Naive thymus-derived CD8-positive, alpha-beta T cell (primary cell): ENCODE results near the gene SMCO4. TPM values are rescaled to one million over a fixed set of nuclear protein-coding genes. Genes with fewer than 3 reads are reported as not detected.
A peak's percentile ranks its signal among the peaks of the same experiment; 100 is the strongest.

Experiments
- ATAC-seq, 2 donors: fragments of 150-1000 bp; cut with Tn5 transposase in 1 of 2; sonication (Bioruptor Pico), chemical (Tn5 transposase) in 1 of 2; 1 replicate in 1 of 2; 2 replicates in 1 of 2; pipeline ENCODE4 v1.10.0; 2021; ENCODE audit warnings: mild to moderate bottlenecking in 2 of 2, moderate library complexity in 2 of 2
- POLR2A ChIA-PET: fragments of 350-600 bp; sonication (Branson Sonifier 250); formaldehyde crosslinking; loops from one replicate; lab custom pipeline; 2021; ENCODE audit warnings: antibody characterized with exemption; lab: Charles Lee
- DNase-seq, 10 donors: peaks; one replicate each; pipeline versions ENCODE4 v3.0.0 to v3.0.0-alpha.2; 2020 to 2022
- H3K27ac Mint-ChIP-seq, 10 donors: one replicate each; pipeline ENCODE4 v1.8.0; 2020 to 2022; ENCODE audit warnings: mild to moderate bottlenecking in 10 of 10, mixed read lengths in 10 of 10, moderate library complexity in 4 of 10, inconsistent platforms in 1 of 10
- H3K27me3 Mint-ChIP-seq, 5 donors: one replicate each; pipeline ENCODE4 v1.8.0; 2021 to 2022; ENCODE audit warnings: mixed read lengths in 5 of 5
- H3K36me3 Mint-ChIP-seq, 3 donors: one replicate each; pipeline ENCODE4 v1.8.0; 2020 to 2022; ENCODE audit warnings: mixed read lengths in 3 of 3, mild to moderate bottlenecking in 2 of 3, inconsistent platforms in 1 of 3
- H3K4me1 Mint-ChIP-seq, 4 donors: one replicate each; pipeline ENCODE4 v1.8.0; 2021 to 2022; ENCODE audit warnings: mixed read lengths in 4 of 4
- H3K4me3 Mint-ChIP-seq, 10 donors: one replicate each; pipeline ENCODE4 v1.8.0; 2020 to 2022; ENCODE audit warnings: mild to moderate bottlenecking in 10 of 10, mixed read lengths in 10 of 10, moderate library complexity in 6 of 10, inconsistent platforms in 1 of 10
- H3K9me3 Mint-ChIP-seq, 9 donors: one replicate each; pipeline ENCODE4 v1.8.0; 2020 to 2022; ENCODE audit warnings: mixed read lengths in 9 of 9, mild to moderate bottlenecking in 3 of 9, inconsistent platforms in 1 of 9, moderate library complexity in 1 of 9
- polyA plus RNA-seq, 3 donors: library from polyadenylated mRNA; unstranded; fragments of 300-500 nt; fragmentation: Illumina TruSeq; gene quantifications; one replicate each; pipeline ENCODE4 v1.2.3, GENCODE V29; 2021
- total RNA-seq, 8 experiments: library from RNA in 2 of 8; stranded (reverse) in 2 of 8; gene quantifications; one replicate each; pipeline ENCODE4 v1.2.3 and lab custom pipeline; 2021 to 2026

The SMCO4 gene
- total and polyA plus RNA-seq, 5 experiments from 2014 or later, result 0.99 to 1.8 (median 0.99) TPM; not detected in 2

DNA sequence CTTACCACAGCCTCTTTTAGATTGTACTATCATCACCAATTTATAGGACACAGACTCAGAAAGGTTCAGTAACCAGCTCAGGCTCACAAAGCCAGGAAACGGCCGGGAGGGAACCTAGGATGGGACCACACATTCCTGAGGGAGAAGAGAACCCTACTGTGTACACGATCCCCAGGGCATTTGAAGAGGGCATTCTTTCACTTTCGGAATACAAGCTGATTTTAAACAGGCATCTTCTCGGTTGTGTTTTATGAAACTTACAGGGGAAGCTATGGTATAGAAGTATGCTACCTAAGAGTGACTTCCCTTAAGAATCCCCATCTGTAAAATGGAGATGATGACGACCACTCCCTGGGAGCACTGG lies 19.0 kb downstream of the SMCO4 start:
- no peaks in the 10 kb centered on the region for H3K27me3 Mint-ChIP-seq
- peaks cover 7 to 60% (median 14%) of the 10 kb centered on the region in 4 donors for H3K4me1 Mint-ChIP-seq
- no peaks in the 10 kb centered on the region for H3K9me3 Mint-ChIP-seq
- ATAC-seq (no peak), DNase-seq (no peak)
- POLR2A ChIA-PET, result no interaction called here
- H3K27ac Mint-ChIP-seq, result peak overlapping the region in 1 of 10 donors; percentile 42
- no peaks in the 10 kb centered on the region for H3K36me3 Mint-ChIP-seq
- H3K4me3 Mint-ChIP-seq, result peak overlapping the region in 1 of 10 donors; percentile 29

GRCh38 chr11:93520726-93521509 lies 22.3 kb downstream of the SMCO4 start:
- ATAC-seq (no peak), DNase-seq (no peak)
- Mint-ChIP-seq H3K27me3 (no peaks in the 10 kb centered on the region), H3K9me3 (no peaks in the 10 kb centered on the region), H3K4me1 (peaks cover 3 to 37% (median 8%) of the 10 kb centered on the region in 4 donors), H3K27ac (peak overlapping the region in 3 of 10 donors; percentile 15 to 23 (median 21)), H3K4me3 (no peak overlapping the region), H3K36me3 (no peaks in the 10 kb centered on the region)
- POLR2A ChIA-PET, result no interaction called here

DNA sequence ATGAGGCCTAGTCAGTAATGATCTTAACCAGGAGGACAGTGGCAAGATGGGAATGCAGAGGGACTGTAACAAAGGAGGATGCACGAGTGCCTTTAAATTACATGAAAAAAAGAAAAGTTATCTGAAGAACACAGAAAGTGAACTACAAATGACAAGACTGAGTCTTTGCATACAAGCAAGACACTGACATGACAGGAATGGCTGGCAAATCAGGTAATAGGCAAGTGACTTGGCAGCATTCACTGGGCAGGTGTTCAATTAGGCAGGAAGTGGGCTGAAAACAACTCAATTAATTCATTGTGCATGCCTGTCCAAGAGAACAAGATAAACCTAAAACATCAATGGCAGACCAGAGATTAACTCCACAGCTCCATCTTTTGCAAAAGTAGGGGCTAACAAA lies 24.0 kb downstream of the SMCO4 start:
- POLR2A ChIA-PET, result no interaction called here
- no peak for ATAC-seq
- no peak for DNase-seq
- Mint-ChIP-seq H3K9me3 (no peaks in the 10 kb centered on the region), H3K27ac (no peak overlapping the region), H3K36me3 (no peaks in the 10 kb centered on the region), H3K4me1 (peaks cover 3 to 21% (median 8%) of the 10 kb centered on the region in 4 donors), H3K4me3 (no peak overlapping the region), H3K27me3 (no peaks in the 10 kb centered on the region)

GRCh38 chr11:93518081-93518480 lies 25.1 kb downstream of the SMCO4 start:
- Mint-ChIP-seq H3K4me3 (no peak overlapping the region), H3K27me3 (peaks cover 0 to 4% (median 0%) of the 10 kb centered on the region in 5 donors), H3K36me3 (no peaks in the 10 kb centered on the region), H3K4me1 (peaks cover 3 to 15% (median 8%) of the 10 kb centered on the region in 4 donors), H3K27ac (no peak overlapping the region), H3K9me3 (no peaks in the 10 kb centered on the region)
- POLR2A ChIA-PET, result no interaction called here
- no peak for DNase-seq
- ATAC-seq, result no peak

DNA sequence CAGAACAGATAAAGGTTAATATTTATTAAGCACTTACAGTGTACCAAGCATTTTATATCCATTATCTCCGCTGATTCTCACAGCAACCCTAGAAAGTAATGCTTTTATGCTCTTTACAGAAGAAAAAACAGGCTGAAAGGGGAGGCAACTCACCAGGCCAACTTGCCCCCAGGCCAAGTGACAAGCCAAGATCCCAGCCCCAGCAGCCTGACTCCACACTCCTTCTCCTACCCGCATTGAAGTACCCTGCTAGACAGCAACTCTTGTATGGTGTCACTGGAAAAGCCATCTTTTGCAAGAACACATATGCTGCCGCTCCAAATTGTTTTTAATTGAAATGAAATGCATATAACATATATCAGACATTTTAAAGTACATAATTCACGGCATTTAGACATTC lies 25.6 kb downstream of the SMCO4 start:
- Mint-ChIP-seq H3K9me3 (no peaks in the 10 kb centered on the region), H3K4me3 (no peak overlapping the region), H3K27ac (no peak overlapping the region), H3K4me1 (peaks cover 3 to 15% (median 8%) of the 10 kb centered on the region in 4 donors), H3K27me3 (peaks cover 0 to 4% (median 0%) of the 10 kb centered on the region in 5 donors), H3K36me3 (no peaks in the 10 kb centered on the region)
- POLR2A ChIA-PET, result no interaction called here
- DNase-seq (no peak), ATAC-seq (no peak)

DNA sequence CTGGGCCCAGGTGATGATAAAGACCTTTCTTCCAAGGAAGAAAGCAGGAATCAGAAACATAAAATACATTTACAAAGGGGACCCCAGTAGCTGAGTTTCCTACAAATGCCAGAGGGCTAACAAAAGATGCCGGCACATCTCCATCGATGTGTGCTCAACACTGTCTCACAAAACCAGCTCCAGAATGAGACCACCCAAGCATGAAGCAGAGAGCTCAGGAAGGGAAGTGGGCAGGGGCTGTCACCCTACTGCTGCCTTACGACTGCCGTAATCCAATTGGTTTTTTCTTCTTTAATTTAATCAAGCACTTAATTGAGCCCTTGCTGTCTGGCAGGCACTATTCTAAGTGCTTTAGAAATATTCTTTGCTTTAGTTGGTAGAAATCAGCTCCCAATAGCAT lies 26.1 kb downstream of the SMCO4 start:
- DNase-seq (no peak), ATAC-seq (no peak)
- Mint-ChIP-seq H3K9me3 (no peaks in the 10 kb centered on the region), H3K36me3 (no peaks in the 10 kb centered on the region), H3K27ac (no peak overlapping the region), H3K4me3 (no peak overlapping the region), H3K4me1 (peaks cover 3 to 13% (median 8%) of the 10 kb centered on the region in 4 donors), H3K27me3 (peaks cover 0 to 4% (median 0%) of the 10 kb centered on the region in 5 donors)
- POLR2A ChIA-PET, result no interaction called here

DNA sequence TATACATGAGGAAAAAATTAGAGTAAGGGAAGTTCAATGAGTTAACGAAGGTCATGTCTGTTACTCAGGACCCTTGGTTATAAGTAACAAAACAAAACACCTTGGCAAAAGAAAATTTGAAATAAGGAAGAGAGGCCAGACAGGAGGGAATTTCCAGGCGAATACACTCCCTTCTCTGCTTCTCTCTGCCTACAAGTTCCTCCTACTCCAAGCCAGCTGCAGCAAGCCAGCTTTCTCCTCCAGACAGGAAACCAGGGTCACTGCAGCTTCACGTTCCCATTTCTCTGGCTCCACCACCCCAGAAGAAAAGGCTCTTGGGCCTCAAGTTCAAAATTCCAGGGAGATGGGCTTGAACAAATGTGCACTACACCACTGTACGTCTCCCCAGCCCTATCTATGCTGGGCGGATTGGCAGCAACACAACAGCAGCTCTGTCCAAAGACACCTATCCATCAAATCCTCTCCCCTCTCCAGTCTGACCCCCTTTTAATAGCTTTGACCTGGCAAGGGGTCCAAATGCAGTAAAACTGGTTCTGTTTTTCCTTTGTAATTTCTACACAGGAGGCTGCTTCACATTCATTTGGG lies 27.7 kb downstream of the SMCO4 start:
- Mint-ChIP-seq H3K27ac (no peak overlapping the region), H3K9me3 (no peaks in the 10 kb centered on the region), H3K27me3 (peaks cover 0 to 4% (median 0%) of the 10 kb centered on the region in 5 donors), H3K4me3 (no peak overlapping the region), H3K36me3 (no peaks in the 10 kb centered on the region), H3K4me1 (peaks cover 0 to 3% (median 0%) of the 10 kb centered on the region in 4 donors)
- DNase-seq (no peak), ATAC-seq (no peak)
- POLR2A ChIA-PET, result no interaction called here

- no peak overlapping the region for H3K4me3 Mint-ChIP-seq
- peaks cover 0 to 3% (median 0%) of the 10 kb centered on the region in 4 donors for H3K4me1 Mint-ChIP-seq
- DNase-seq, result no peak
- no peaks in the 10 kb centered on the region for H3K36me3 Mint-ChIP-seq
- ATAC-seq, result no peak
- H3K9me3 Mint-ChIP-seq, result peaks cover 0 to under 1% (median 0%) of the 10 kb centered on the region in 9 donors
- no peak overlapping the region for H3K27ac Mint-ChIP-seq
- POLR2A ChIA-PET, result no interaction called here
- peaks cover 0 to 4% (median 0%) of the 10 kb centered on the region in 5 donors for H3K27me3 Mint-ChIP-seq
These were observed 28.5 kb downstream of the SMCO4 start for GRCh38 chr11:93514712-93515111.

GRCh38 chr11:93513772-93514171 lies 29.4 kb downstream of the SMCO4 start:
- peaks cover 0 to 4% (median 0%) of the 10 kb centered on the region in 5 donors for H3K27me3 Mint-ChIP-seq
- peaks cover 0 to 6% (median 0%) of the 10 kb centered on the region in 9 donors for H3K9me3 Mint-ChIP-seq
- H3K4me3 Mint-ChIP-seq, result no peak overlapping the region
- H3K27ac Mint-ChIP-seq, result no peak overlapping the region
- no peak for DNase-seq
- POLR2A ChIA-PET, result no interaction called here
- peaks cover 0 to under 1% (median 0%) of the 10 kb centered on the region in 3 donors for H3K36me3 Mint-ChIP-seq
- ATAC-seq, result no peak
- peaks cover 0 to 3% (median 0%) of the 10 kb centered on the region in 4 donors for H3K4me1 Mint-ChIP-seq

DNA sequence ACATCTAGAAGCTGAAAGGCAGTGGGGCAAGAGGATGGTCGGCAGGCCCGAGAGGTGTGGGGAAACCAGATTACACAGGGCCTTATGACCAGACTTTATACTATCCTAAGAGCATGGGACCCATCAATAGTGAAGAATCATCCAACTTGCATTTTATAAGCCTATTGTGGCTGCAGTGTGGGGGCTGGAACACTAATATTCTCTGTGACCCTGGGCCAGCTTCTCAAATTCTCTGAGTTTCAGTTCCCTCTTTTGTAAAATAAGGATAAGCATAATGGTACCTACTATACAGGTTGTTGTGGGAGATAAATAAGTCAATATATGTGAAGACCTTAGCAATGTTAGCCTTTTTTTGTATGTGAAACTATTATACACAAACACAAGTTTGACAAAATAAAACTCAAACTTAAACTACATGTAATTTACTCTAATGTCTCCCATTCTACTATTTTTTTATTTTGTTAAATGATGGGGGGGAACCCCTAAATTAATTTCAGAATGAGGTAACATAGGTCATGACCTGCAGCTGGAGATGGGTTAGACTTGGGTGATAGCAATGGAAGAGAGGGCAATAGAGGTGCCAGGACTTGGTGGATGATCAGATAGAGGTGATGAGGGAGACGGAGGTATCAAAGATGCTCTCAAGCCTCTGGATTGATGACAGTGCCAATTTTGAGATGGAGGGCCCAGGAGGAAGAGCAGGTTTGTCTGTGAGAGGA lies 30.1 kb downstream of the SMCO4 start:
- H3K27me3 Mint-ChIP-seq, result peaks cover 0 to 4% (median 0%) of the 10 kb centered on the region in 5 donors
- peaks cover 0 to 6% (median 0%) of the 10 kb centered on the region in 3 donors for H3K36me3 Mint-ChIP-seq
- peaks cover 0 to 12% (median 0%) of the 10 kb centered on the region in 9 donors for H3K9me3 Mint-ChIP-seq
- ATAC-seq (no peak), DNase-seq (no peak)
- H3K4me1 Mint-ChIP-seq, result peaks cover 0 to 3% (median 0%) of the 10 kb centered on the region in 4 donors
- H3K4me3 Mint-ChIP-seq, result no peak overlapping the region
- H3K27ac Mint-ChIP-seq, result no peak overlapping the region
- POLR2A ChIA-PET, result no interaction called here

DNA sequence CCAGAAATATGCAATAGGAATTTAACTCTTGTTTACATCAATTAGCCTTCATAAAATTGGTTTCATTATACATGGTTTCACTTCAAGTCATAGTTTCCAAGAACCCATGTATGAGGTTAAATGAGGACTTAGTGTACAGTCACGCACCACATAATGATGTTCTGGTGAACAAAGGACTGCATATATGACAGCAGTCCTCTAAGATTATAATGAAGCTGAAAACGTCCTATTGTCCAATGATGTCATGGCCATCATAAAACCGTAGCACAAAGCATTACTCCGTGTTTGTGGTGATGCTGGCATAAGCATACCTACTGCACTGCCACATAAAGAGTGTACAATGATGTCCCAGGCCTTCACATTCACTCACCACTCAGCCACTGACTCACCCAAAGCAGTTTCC lies 31.1 kb downstream of the SMCO4 start:
- no peak for DNase-seq
- Mint-ChIP-seq H3K27me3 (peaks cover 0 to 4% (median 0%) of the 10 kb centered on the region in 5 donors), H3K9me3 (peaks cover 0 to 12% (median 0%) of the 10 kb centered on the region in 9 donors), H3K27ac (no peak overlapping the region), H3K4me1 (peaks cover 0 to 3% (median 0%) of the 10 kb centered on the region in 4 donors), H3K4me3 (no peak overlapping the region), H3K36me3 (peaks cover 0 to 6% (median 0%) of the 10 kb centered on the region in 3 donors)
- POLR2A ChIA-PET, result no interaction called here
- no peak for ATAC-seq

GRCh38 chr11:93510196-93510873 lies 32.9 kb downstream of the SMCO4 start:
- ATAC-seq, result no peak
- peaks cover 0 to 12% (median 0%) of the 10 kb centered on the region in 9 donors for H3K9me3 Mint-ChIP-seq
- no peak overlapping the region for H3K27ac Mint-ChIP-seq
- peaks cover 0 to 6% (median 0%) of the 10 kb centered on the region in 3 donors for H3K36me3 Mint-ChIP-seq
- POLR2A ChIA-PET, result no interaction called here
- H3K4me1 Mint-ChIP-seq, result peaks cover 0 to 3% (median 0%) of the 10 kb centered on the region in 4 donors
- DNase-seq, result no peak
- no peak overlapping the region for H3K4me3 Mint-ChIP-seq
- peaks cover 0 to 4% (median 0%) of the 10 kb centered on the region in 5 donors for H3K27me3 Mint-ChIP-seq
